ENCODE measurements around the gene GRB7.
"Not testable (repeated sequence)": the region's sequence is repeated elsewhere in the genome, so short reads cannot be mapped to it uniquely, and the experiment has no call there.

The GRB7 gene

DNA sequence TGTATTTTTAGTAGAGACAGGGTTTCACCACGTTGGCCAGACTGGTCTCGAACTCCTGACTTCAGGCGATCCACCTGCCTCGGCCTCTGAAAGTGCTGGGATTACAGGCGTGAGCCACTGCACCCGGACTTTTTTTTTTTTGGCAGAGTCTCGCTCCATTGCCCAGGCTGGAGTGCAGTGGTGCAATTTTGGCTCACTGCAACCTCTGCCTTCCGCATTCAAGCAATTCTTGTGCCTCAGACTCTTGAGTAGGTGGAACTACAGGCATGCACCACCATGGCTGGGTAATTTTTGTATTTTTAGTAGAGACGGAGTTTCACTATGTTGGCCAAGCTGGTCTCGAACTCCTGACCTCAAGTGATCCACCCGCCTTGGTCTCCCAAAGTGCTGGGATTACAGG is 26.7 kb upstream of the GRB7 start:
- not testable (repeated sequence) for H3K9ac ChIP-seq (ENCODE audit: low read length); H3K4me1 ChIP-seq (ENCODE audit: control insufficient read depth, low read depth, low read length); H3K27me3 ChIP-seq (ENCODE audit: insufficient read depth, low read length, poor library complexity); H2BK15ac ChIP-seq (replicated peaks; ENCODE audit: low read depth); H4K8ac ChIP-seq (ENCODE audit: low read depth, low read length); H3K4me2 ChIP-seq (ENCODE audit: low read length); H2BK5ac ChIP-seq (ENCODE audit: low read length); H3K23ac ChIP-seq (ENCODE audit: low read length); H3K79me2 ChIP-seq (ENCODE audit: control insufficient read depth, insufficient read depth, low read length); H3K79me1 ChIP-seq (ENCODE audit: low read length); DNase-seq; H3K4ac ChIP-seq (ENCODE audit: low read depth, low read length); H3K56ac ChIP-seq (ENCODE audit: low read length); H2AK5ac ChIP-seq (ENCODE audit: low read length); H3K4me3 ChIP-seq (ENCODE audit: low read length); H3K27ac ChIP-seq (ENCODE audit: low read depth, low read length); H4K5ac ChIP-seq (ENCODE audit: low read length); H3K18ac ChIP-seq (ENCODE audit: low read length); H2BK120ac ChIP-seq (ENCODE audit: low read depth, low read length)
- WGBS (ENCODE audit: extremely low coverage, insufficient coverage, low lambda C conversion rate) = no CpG with 5 or more reads among the region's 11 CpGs
- peaks cover 14% of the 10 kb centered on the region for H3K36me3 ChIP-seq (ENCODE audit: control insufficient read depth, insufficient read depth, low read length)

DNA sequence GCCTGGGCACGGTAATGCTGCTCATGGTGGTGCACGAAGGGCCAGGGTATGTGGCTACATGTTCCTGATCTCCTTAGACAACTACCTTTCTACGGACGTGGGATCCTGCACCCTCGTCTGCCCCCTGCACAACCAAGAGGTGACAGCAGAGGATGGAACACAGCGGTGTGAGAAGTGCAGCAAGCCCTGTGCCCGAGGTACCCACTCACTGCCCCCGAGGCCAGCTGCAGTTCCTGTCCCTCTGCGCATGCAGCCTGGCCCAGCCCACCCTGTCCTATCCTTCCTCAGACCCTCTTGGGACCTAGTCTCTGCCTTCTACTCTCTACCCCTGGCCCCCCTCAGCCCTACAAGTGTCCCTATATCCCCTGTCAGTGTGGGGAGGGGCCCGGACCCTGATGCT is 25.9 kb upstream of the GRB7 start:
- Histone ChIP-seq H3K56ac (ENCODE audit: low read length) (no peak overlapping the region), H3K23ac (ENCODE audit: low read length) (no peak overlapping the region), H3K4me1 (ENCODE audit: control insufficient read depth, low read depth, low read length) (no peaks in the 10 kb centered on the region), H3K18ac (ENCODE audit: low read length) (no peak overlapping the region), H3K4me3 (ENCODE audit: low read length) (no peak overlapping the region), H2BK15ac (replicated peaks; ENCODE audit: low read depth) (no peak overlapping the region), H3K79me1 (ENCODE audit: low read length) (peaks cover 2% of the 10 kb centered on the region), H4K8ac (ENCODE audit: low read depth, low read length) (no peak overlapping the region), H2BK5ac (ENCODE audit: low read length) (no peak overlapping the region), H3K9ac (ENCODE audit: low read length) (no peak overlapping the region), H2BK120ac (ENCODE audit: low read depth, low read length) (no peak overlapping the region), H3K79me2 (ENCODE audit: control insufficient read depth, insufficient read depth, low read length) (no peaks in the 10 kb centered on the region), H3K36me3 (ENCODE audit: control insufficient read depth, insufficient read depth, low read length) (peaks cover 14% of the 10 kb centered on the region), H3K27me3 (ENCODE audit: insufficient read depth, low read length, poor library complexity) (no peaks in the 10 kb centered on the region), H3K4ac (ENCODE audit: low read depth, low read length) (no peak overlapping the region), H3K27ac (ENCODE audit: low read depth, low read length) (no peak overlapping the region), H3K4me2 (ENCODE audit: low read length) (no peak overlapping the region), H2AK5ac (ENCODE audit: low read length) (no peak overlapping the region), H4K5ac (ENCODE audit: low read length) (no peak overlapping the region)
- no peak for DNase-seq
- no CpG with 5 or more reads among the region's 10 CpGs for WGBS (ENCODE audit: extremely low coverage, insufficient coverage, low lambda C conversion rate)

DNA sequence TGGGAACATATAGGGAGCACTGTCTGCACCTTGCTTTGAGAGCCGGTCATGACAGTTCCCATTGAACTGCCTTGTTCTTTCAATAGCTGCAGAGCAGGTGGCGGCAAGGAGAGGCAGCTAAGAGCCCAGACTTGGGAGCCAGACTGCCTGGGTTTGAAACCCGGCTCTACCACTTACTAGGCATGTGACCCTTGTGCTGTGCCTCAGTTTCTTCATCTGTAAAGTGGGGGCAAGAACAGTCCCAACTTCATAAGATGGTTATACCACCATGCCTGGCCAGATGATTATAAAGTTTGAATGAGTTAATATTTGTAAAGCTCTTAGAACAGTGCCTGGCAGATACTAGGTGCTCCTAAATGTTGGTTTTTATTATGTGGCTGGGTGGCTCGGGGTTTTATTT is 23.5 kb upstream of the GRB7 start:
- Histone ChIP-seq H3K27ac (ENCODE audit: low read depth, low read length) (no peak overlapping the region), H3K4me1 (ENCODE audit: control insufficient read depth, low read depth, low read length) (no peaks in the 10 kb centered on the region), H2BK15ac (replicated peaks; ENCODE audit: low read depth) (no peak overlapping the region), H3K79me2 (ENCODE audit: control insufficient read depth, insufficient read depth, low read length) (no peaks in the 10 kb centered on the region), H3K36me3 (ENCODE audit: control insufficient read depth, insufficient read depth, low read length) (peaks cover 9% of the 10 kb centered on the region), H3K23ac (ENCODE audit: low read length) (no peak overlapping the region), H4K8ac (ENCODE audit: low read depth, low read length) (no peak overlapping the region), H3K9ac (ENCODE audit: low read length) (no peak overlapping the region), H3K27me3 (ENCODE audit: insufficient read depth, low read length, poor library complexity) (no peaks in the 10 kb centered on the region), H2BK120ac (ENCODE audit: low read depth, low read length) (no peak overlapping the region), H2BK5ac (ENCODE audit: low read length) (no peak overlapping the region), H3K79me1 (ENCODE audit: low read length) (no peaks in the 10 kb centered on the region), H3K4me3 (ENCODE audit: low read length) (no peak overlapping the region), H4K5ac (ENCODE audit: low read length) (no peak overlapping the region), H3K18ac (ENCODE audit: low read length) (no peak overlapping the region), H3K56ac (ENCODE audit: low read length) (no peak overlapping the region), H3K4ac (ENCODE audit: low read depth, low read length) (no peak overlapping the region), H2AK5ac (ENCODE audit: low read length) (no peak overlapping the region), H3K4me2 (ENCODE audit: low read length) (no peak overlapping the region)
- no peak for DNase-seq
- WGBS (ENCODE audit: extremely low coverage, insufficient coverage, low lambda C conversion rate) = no CpG with 5 or more reads among the region's 4 CpGs

DNA sequence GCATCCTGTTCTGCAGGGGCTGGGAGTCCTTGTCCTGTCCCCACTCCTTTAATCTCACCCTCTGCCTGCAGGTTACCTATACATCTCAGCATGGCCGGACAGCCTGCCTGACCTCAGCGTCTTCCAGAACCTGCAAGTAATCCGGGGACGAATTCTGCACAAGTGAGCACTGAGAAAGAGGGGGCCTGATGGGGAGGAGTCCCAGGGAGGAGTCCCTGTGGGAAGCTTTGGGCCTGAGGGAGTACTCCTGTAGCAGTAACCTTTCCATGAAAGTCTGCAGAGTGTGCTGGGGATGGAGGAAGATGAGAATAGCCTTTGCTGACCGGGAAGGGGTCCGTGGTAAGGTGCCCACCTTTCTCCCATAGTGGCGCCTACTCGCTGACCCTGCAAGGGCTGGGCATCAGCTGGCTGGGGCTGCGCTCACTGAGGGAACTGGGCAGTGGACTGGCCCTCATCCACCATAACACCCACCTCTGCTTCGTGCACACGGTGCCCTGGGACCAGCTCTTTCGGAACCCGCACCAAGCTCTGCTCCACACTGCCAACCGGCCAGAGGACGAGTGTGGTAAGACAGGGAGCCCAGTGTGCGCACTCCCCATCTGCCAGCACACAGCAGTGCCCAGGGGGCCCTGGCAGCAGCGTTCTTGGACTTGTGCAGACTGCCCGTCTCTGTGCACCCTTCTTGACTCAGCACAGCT is 22.2 kb upstream of the GRB7 start:
- Histone ChIP-seq H2BK5ac (ENCODE audit: low read length) (no peak overlapping the region), H3K18ac (ENCODE audit: low read length) (no peak overlapping the region), H3K4me2 (ENCODE audit: low read length) (no peak overlapping the region), H3K9ac (ENCODE audit: low read length) (no peak overlapping the region), H3K79me2 (ENCODE audit: control insufficient read depth, insufficient read depth, low read length) (no peaks in the 10 kb centered on the region), H3K79me1 (ENCODE audit: low read length) (no peaks in the 10 kb centered on the region), H3K23ac (ENCODE audit: low read length) (no peak overlapping the region), H3K4me1 (ENCODE audit: control insufficient read depth, low read depth, low read length) (no peaks in the 10 kb centered on the region), H3K56ac (ENCODE audit: low read length) (no peak overlapping the region), H4K5ac (ENCODE audit: low read length) (no peak overlapping the region), H3K27ac (ENCODE audit: low read depth, low read length) (no peak overlapping the region), H3K4ac (ENCODE audit: low read depth, low read length) (no peak overlapping the region), H3K36me3 (ENCODE audit: control insufficient read depth, insufficient read depth, low read length) (peaks cover 5% of the 10 kb centered on the region), H4K8ac (ENCODE audit: low read depth, low read length) (no peak overlapping the region), H3K27me3 (ENCODE audit: insufficient read depth, low read length, poor library complexity) (no peaks in the 10 kb centered on the region), H2AK5ac (ENCODE audit: low read length) (no peak overlapping the region), H3K4me3 (ENCODE audit: low read length) (no peak overlapping the region), H2BK15ac (replicated peaks; ENCODE audit: low read depth) (no peak overlapping the region), H2BK120ac (ENCODE audit: low read depth, low read length) (no peak overlapping the region)
- WGBS (ENCODE audit: extremely low coverage, insufficient coverage, low lambda C conversion rate) = no CpG with 5 or more reads among the region's 18 CpGs
- no peak for DNase-seq

DNA sequence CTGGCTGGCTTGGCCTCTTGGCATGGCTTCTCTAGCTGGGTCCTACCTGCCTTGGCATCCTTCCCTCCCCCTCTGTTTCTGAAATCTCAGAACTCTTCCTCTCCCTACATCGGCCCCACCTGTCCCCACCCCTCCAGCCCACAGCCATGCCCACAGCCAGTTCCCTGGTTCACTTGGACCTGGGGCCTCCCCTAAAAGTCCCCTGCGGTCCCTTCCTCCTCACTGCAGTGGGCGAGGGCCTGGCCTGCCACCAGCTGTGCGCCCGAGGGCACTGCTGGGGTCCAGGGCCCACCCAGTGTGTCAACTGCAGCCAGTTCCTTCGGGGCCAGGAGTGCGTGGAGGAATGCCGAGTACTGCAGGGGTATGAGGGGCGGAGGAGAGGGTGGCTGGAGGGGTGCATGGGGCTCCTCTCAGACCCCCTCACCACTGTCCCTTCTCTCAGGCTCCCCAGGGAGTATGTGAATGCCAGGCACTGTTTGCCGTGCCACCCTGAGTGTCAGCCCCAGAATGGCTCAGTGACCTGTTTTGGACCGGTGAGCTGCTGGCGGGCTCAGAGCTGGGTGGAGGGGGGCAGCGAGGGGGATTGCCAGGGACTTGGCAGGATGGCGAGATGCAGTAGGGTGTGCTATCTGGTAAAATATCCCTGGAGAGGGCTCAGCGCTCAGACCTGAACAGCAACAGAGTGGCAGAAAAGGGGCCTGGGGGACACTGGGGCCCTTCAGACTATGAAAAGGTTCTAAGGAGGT is 21.5 kb upstream of the GRB7 start:
- Histone ChIP-seq H3K4me2 (ENCODE audit: low read length) (no peak overlapping the region), H3K18ac (ENCODE audit: low read length) (no peak overlapping the region), H2BK120ac (ENCODE audit: low read depth, low read length) (no peak overlapping the region), H2BK5ac (ENCODE audit: low read length) (no peak overlapping the region), H3K9ac (ENCODE audit: low read length) (no peak overlapping the region), H4K8ac (ENCODE audit: low read depth, low read length) (no peak overlapping the region), H3K27me3 (ENCODE audit: insufficient read depth, low read length, poor library complexity) (no peaks in the 10 kb centered on the region), H4K5ac (ENCODE audit: low read length) (no peak overlapping the region), H3K36me3 (ENCODE audit: control insufficient read depth, insufficient read depth, low read length) (peaks cover 5% of the 10 kb centered on the region), H2AK5ac (ENCODE audit: low read length) (no peak overlapping the region), H3K4ac (ENCODE audit: low read depth, low read length) (no peak overlapping the region), H3K56ac (ENCODE audit: low read length) (no peak overlapping the region), H3K4me3 (ENCODE audit: low read length) (no peak overlapping the region), H3K27ac (ENCODE audit: low read depth, low read length) (no peak overlapping the region), H2BK15ac (replicated peaks; ENCODE audit: low read depth) (no peak overlapping the region), H3K23ac (ENCODE audit: low read length) (no peak overlapping the region), H3K4me1 (ENCODE audit: control insufficient read depth, low read depth, low read length) (no peaks in the 10 kb centered on the region), H3K79me1 (ENCODE audit: low read length) (no peaks in the 10 kb centered on the region), H3K79me2 (ENCODE audit: control insufficient read depth, insufficient read depth, low read length) (no peaks in the 10 kb centered on the region)
- no peak for DNase-seq
- no CpG with 5 or more reads among the region's 15 CpGs for WGBS (ENCODE audit: extremely low coverage, insufficient coverage, low lambda C conversion rate)

Data from mesendoderm (in vitro differentiated cells).